SK-MEL-5 (cell line): ENCODE data around the gene DST. TPM values are rescaled to one million over a fixed set of nuclear protein-coding genes. Genes with fewer than 3 reads are reported as not detected.
"Not testable (repeated sequence)": the region's sequence is repeated elsewhere in the genome, so short reads cannot be mapped to it uniquely, and the experiment has no call there.

Experiments used
- DNase-seq: peaks from one replicate; pipeline ENCODE4 v3.0.0-alpha.2; 2016; ENCODE audit warnings: low read depth, low spot score
- in situ Hi-C: cut with HindIII; loops from 2 replicates; pipeline ENCODE4 v1.10.0; 2016; ENCODE audit warnings: low sequenced_read_pairs, high pct_unique_total_duplicates, low pct_unique_long_range_greater_than_20kb
- total RNA-seq: library from RNA; depleted of rRNA; stranded (reverse); fragments of >200 nt; shearing (Covaris generic); gene quantifications from 2 replicates; pipeline ENCODE4 v1.2.3, GENCODE V29; 2014

Gene DST
- total RNA-seq, 1 experiment from 2014 or later = 86.4 TPM

GRCh38 chr6:56601390-56601789, 41.3 kb downstream of the DST start:
- DNase-seq = no peak
- in situ Hi-C loops = loop anchor here (25.0 kb wide), 1 partner anchor 239 kb away; no protein-coding TSS in a partner anchor

DNA sequence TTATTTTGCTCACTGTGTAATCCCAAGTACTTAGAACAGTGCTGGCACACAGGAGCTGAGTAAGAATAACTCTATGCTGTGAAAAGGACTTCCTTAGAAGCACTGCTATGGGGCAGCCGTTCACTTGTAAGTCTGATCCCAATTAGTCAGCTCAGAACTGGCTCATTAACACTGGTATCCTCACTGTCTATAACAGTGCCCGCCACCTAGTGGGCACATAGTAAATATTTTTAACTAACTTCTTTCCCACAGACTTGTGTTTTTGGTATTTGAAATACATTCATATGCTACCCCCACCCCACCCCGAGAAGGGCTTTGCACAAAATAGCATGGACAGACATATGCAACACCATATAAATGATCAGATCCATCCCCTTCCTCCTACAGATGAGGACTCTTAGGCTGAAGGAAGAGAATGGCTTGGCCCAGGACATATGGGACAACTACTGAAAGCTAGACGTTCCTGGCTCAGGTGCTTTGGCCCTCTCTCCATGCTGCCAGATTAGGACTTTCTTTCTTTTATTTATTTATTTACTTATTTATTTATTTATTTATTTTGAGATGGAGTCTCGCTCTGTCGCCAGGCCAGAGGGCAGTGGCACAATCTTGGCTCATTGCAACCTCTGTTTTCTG, 47.1 kb downstream of the DST start:
- peak; percentile 51 for DNase-seq
- in situ Hi-C loops = no loop called here

- no peak for DNase-seq
- in situ Hi-C loops = no loop called here
Observed at GRCh38 chr6:56594699-56595098, 48.0 kb downstream of the DST start.

- DNase-seq = no peak
- in situ Hi-C loops = no loop called here
Observed at GRCh38 chr6:56593801-56594318, 48.8 kb downstream of the DST start.

DNA sequence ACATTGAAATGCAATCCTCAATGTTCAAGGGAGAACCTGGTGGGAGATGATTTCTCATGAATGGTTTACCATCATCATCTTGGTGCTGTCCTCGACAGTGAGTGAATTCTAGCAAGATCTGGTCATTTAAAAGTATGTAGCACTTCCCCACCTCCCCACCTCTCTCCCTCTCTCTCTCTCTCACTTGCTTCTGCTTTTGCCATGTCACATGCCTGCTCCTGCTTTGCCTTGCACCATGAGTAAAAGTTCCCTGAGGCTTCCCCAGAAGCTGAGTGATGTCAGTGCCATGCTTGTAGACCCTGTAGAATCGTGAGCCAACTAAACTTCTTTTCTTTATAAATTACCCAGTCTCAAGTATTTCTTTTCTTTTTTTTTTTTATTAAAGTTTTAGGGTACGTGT, 60.5 kb downstream of the DST start:
- in situ Hi-C loops = no loop called here
- DNase-seq = no peak

DNA sequence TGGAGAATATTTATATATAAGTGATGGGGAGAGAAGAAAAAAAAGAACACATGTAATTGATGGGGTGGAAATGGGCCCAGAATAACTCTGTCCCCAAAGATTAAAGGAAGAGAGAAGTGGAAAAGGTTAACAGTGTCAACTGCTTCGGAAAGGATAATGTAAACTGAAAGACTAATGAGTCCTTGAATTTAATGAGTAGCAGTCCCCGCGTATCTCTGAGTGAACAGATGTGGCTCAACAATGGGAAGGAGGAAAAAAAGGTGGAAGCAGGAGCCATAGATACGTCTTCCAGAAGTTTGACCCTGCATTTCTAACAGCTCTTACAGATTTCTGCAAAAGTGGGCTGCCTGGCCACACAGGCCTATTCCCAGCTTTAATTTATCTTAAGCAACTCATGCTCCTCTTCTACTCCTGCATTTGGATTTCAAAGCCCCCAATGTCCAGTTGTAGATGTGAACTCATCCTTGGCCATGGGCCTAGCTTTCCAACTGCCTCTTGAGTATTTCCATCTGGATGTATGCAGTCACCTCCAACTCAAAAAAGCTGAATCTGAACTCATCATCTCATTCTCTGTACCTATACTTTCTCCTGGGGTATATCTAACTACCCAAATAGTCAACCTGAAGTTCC, 61.3 kb downstream of the DST start:
- in situ Hi-C loops = no loop called here
- no peak for DNase-seq

GRCh38 chr6:56580271-56580670, 62.4 kb downstream of the DST start:
- DNase-seq = no peak
- in situ Hi-C loops = no loop called here

DNA sequence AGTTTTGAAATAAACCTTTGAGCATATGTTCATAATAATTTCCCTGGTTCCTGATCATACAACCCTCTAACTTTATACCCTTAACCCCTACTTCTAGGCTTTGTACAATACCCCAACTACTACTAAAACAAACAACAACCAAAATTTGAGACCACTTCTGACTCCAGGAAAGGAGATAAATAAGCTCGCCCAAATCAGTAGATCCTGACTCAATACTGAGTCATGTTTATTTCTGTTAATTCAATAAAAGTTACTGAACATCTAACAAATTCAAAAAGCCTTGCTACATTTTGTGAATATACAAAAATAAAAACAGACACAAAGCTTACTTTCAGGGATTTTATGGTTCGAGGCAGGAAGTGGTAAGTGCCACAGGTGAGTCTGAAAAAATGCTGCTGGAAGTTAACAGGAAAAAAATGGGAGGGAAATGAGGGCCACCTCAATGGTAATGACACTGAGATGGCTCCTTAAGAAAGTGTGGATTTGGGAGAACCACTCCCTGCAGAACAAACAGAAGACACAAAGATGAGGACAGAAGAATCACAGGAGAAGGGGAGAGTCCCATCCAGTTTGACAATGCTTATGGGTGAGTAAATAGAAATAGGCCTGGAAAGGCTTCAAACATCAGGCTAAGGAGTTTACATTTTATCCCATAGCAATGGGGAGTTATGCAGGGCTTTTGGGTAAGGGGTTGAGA, 63.4 kb downstream of the DST start:
- DNase-seq = no peak
- in situ Hi-C loops = no loop called here

GRCh38 chr6:56575736-56576135, 67.0 kb downstream of the DST start:
- in situ Hi-C loops = no loop called here
- no peak for DNase-seq

- in situ Hi-C loops = no loop called here
- no peak for DNase-seq
Observed at GRCh38 chr6:56574292-56574691, 68.4 kb downstream of the DST start.

DNA sequence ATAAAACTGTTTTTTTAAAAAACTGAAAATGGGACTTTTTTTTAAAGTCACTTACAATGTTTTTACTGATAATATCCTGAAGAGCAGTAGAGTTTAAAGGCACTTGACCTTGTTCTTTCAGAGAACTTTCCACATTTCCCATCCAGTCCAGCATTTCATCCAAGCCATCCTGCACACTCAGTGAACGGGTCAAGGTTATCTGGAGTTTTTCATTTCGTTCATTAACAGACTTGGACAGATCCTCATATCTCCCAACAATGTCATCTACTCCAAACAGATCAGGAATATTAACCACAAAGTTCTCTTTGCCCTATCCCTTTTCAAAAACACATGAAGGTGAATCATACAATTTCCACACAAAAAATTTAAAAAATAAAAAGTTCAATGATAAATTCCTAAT, 69.1 kb downstream of the DST start:
- in situ Hi-C loops = no loop called here
- no peak for DNase-seq

GRCh38 chr6:56572788-56573471, 69.8 kb downstream of the DST start:
- DNase-seq = no peak
- in situ Hi-C loops = no loop called here

DNA sequence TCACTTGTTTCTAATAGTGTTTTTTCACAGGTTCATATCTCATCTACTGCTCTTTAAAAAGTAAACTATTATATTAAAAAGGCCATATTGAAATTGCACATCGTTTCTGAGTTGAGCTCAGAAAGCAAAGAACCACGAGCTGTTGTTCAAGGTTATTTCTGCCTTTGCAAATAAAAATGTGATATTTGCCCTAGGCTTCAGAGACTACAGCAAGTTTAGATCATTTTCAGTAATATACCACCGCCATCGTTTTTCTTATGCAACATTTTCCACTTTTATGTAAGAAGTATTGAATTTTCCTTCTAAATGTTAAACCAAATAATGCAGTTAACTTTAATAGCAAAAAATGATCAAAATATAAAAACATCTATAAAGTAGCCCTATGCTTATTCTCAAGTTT, 71.1 kb downstream of the DST start:
- no peak for DNase-seq
- in situ Hi-C loops = no loop called here

GRCh38 chr6:56570413-56571359, 72.0 kb downstream of the DST start:
- in situ Hi-C loops = no loop called here
- DNase-seq = peak; percentile 50

DNA sequence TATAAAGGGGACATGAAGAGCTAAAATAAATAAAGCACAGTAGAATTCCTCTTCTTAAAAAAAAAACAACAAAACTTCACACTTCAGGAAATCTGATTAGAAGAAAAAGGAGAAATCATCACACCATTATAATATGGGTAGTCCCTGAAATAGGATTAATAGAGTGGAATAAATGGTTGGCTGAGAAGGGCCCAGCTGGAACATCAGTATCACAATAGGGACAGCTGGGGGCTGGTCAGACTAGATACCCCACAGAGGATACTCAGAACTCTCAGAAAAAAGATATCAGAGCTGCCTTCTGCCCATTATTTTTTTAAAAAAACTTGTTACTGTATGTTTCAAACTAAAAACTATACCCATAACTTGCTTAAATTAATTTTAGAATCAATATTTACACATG, 75.2 kb downstream of the DST start:
- in situ Hi-C loops = no loop called here
- DNase-seq = no peak

GRCh38 chr6:56562730-56563129, 80.0 kb downstream of the DST start:
- DNase-seq, in situ Hi-C loops: not testable (repeated sequence)
